Measurements from ENCODE around the gene GORASP1.

GRCh38 chr3:39105687-39106063 lies 1.8 kb downstream of the GORASP1 start:
- no peak for TF ChIP-seq CTCF (IDR thresholded peaks at IDR 0.05)
- no peak for TF ChIP-seq POLR2AphosphoS5 (IDR thresholded peaks at IDR 0.05; ENCODE audit: low read depth, low read length)
